DND-41 (cell line): ENCODE measurements around the gene PCBP2.

Experiments used
- EZH2 ChIP-seq: IDR thresholded peaks from 3 replicates; pipeline ENCODE4 v1.6.1; 2012; ENCODE audit warnings: borderline replicate concordance, low read depth, mild to moderate bottlenecking, moderate library complexity, low read length, inconsistent platforms; ENCODE audit not compliant: severe bottlenecking
- TF ChIP-seq, protein P1 (sequence below): IDR thresholded peaks from 2 replicates; pipeline ENCODE4 v1.5.1; 2012; ENCODE audit warnings: borderline replicate concordance, low read length, moderate library complexity, mild to moderate bottlenecking; ENCODE audit not compliant: poor library complexity, severe bottlenecking; ENCODE audit errors: extremely low read depth

DNA sequence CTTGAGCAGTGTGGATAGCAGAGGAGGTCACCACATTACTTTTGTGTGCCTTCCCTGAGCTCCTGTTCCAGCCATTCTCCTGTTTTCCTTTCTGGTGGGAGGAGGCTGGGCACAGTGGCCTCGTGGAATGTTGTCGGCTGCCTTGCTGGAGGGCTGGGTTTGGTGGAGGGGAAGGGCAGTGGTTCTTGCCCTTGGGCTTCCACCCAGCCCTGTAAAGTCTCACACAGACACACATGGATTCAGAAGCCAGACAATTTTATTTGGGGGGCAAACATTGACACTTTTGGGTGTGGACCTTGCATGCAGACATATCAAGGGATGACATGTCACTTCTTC is 54.5 kb downstream of the PCBP2 start:
- TF ChIP-seq, protein P1, sequence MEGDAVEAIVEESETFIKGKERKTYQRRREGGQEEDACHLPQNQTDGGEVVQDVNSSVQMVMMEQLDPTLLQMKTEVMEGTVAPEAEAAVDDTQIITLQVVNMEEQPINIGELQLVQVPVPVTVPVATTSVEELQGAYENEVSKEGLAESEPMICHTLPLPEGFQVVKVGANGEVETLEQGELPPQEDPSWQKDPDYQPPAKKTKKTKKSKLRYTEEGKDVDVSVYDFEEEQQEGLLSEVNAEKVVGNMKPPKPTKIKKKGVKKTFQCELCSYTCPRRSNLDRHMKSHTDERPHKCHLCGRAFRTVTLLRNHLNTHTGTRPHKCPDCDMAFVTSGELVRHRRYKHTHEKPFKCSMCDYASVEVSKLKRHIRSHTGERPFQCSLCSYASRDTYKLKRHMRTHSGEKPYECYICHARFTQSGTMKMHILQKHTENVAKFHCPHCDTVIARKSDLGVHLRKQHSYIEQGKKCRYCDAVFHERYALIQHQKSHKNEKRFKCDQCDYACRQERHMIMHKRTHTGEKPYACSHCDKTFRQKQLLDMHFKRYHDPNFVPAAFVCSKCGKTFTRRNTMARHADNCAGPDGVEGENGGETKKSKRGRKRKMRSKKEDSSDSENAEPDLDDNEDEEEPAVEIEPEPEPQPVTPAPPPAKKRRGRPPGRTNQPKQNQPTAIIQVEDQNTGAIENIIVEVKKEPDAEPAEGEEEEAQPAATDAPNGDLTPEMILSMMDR, result no peak
- TF ChIP-seq EZH2, result no peak
